Hematopoietic multipotent progenitor cell (in vitro differentiated cells): Measurements from ENCODE around the gene RBFA. TPM values are rescaled to one million over a fixed set of nuclear protein-coding genes. Genes with fewer than 3 reads are reported as not detected.

Experiments used
- DNase-seq, 3 donors: peaks; one replicate each; pipeline ENCODE4 v3.0.0-alpha.2; 2011 to 2015; ENCODE audit warnings: low read depth in 2 of 3, low spot score in 2 of 3
- total RNA-seq: library from RNA; depleted of rRNA; stranded (reverse); fragments of >200 nt; gene quantifications from one replicate; pipeline ENCODE4 v1.2.3, GENCODE V29; 2012

RBFA gene
- total RNA-seq, 1 donor: 26.1 TPM

DNA sequence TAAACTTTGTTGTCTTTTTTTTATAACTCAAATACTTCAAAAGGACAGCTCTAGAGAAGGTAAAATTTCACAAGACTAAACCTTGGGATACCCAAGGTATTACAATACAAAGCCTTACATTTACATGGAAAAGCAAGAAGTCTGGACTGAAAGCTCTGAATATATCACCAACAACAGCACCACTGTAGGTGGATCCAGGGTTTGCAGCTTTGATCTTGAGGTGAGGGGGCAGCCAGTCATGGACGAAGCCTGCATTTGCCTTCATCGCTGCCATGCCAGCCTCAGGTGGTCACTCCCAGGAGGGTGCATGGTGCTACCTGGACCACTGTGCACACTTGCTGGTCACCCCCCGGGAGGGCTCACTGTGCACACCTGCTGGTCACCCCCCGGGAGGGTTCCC is 36.6 kb downstream of the RBFA start:
- no peak for DNase-seq

DNA sequence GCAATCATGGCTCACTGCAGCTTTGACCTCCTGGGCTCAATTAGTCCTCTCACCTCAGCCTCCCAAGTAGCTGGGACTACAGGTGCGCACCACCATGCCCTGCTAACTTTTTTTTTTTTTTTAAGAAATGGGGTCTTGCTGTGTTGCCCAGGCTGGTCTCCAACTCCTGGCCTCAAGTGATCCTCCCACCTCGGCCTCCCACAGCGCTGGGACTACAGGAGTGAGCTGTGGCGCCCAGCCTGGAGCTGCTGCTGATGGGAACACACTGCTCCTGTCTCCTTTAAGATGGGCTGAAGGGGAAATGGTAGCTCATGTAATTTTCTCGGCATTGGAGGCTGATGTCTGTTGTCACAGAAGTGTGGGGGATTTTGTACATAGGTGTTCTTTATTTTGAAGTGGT is 39.9 kb downstream of the RBFA start:
- no peak for DNase-seq

DNA sequence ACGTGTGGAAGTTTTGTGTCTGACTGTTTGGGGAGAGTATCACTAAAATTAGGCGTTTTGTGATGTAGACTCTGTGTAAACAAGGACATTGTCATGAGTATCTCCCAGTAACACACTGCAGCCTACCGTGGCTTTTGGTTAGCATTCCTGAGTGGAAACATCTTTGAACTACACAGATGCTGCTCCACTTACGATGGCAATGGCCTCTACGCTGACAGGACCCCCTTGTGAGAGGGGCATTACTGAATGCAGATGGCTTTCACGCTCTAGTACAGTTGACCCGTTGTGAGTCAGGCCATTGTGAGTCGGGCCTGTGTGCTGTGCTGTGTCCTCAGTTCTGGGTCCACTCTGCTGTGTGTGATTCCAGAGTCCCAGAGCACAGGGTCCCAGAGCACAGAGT is 40.5 kb downstream of the RBFA start:
- DNase-seq: no peak

DNA sequence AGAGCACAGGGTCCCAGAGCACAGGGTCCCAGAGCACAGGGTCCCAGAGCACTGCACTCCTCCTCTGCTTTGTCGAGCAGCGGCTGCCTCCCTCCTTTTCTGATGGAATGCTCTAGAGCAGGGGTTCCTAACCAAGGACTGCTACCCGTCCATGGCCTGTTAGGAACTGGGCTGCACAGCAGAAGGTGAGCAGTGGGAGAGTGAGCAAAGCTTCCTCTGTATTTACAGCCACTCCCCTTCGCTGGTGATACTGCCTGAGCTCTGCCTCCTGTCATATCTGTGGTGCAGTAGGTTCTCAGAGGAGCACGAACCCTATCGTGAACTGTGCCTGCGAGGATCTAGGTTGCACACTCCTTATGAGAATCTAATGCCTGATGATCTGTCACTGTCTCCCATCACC is 41.7 kb downstream of the RBFA start:
- DNase-seq: no peak

DNA sequence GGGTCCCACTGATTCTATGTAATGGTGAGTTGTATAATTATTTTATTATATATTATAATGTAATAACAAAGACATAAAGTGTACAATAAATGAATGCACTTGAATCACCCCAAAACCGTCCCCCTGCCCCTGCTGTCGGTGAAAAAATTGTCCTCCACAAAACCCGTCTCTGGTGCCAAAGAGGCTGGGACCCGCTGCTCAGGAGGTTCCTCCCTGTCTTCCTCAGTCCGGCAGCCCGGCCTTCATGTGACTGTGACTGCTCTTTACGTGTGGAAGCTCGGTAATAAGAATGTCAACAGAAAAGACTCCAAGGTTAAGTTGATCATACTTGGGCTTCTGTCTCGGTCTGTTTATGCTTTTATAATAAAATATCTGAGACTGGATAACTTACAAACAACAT is 42.1 kb downstream of the RBFA start:
- DNase-seq: no peak

DNA sequence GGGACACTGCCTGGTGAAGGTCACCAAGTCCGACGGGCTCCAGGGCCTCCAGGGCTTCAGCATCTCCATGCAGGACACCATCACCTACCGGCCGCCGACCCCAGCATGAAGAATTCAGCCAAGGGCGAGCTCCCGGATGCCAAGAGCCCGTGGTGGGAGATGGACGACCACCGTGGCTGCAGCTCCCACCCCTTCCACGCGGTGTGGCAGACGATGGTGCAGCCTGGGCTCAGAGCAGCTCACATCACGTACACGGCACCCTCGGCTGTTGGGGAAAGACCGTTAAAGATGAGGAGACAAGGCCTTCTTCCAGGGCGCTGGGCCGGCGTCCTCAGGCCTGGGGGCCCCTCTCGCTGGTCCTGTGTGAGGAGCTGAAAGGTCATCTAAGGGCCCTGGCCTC is 43.6 kb downstream of the RBFA start:
- no peak for DNase-seq

Other genes with a start within 250 kb of the RBFA start
- 14.8 TPM for gene KCNG2, start 236.5 kb upstream of the RBFA start, total RNA-seq
- gene SLC66A2, start 82.8 kb upstream of the RBFA start, total RNA-seq: 108 TPM
- gene HSBP1L1, start 69.8 kb upstream of the RBFA start, total RNA-seq: 6.2 TPM
- 37.4 TPM for gene TXNL4A, start 45.9 kb upstream of the RBFA start, total RNA-seq
- 18.0 TPM for gene ADNP2, start 74.8 kb downstream of the RBFA start, total RNA-seq
- gene PARD6G, start 213.1 kb downstream of the RBFA start, total RNA-seq: under 0.01 TPM